RCC 7860 (cell line): Measurements from ENCODE around the gene RPL28.
A peak's percentile ranks its signal among the peaks of the same experiment; 100 is the strongest.

Source experiments
- DNase-seq: peaks from one replicate; pipeline ENCODE4 v3.0.0-alpha.2; 2015; ENCODE audit warnings: low spot score
- FAIRE-seq: peaks from 2 replicates; lab custom pipeline; 2012; peaks lifted over from hg19 to GRCh38; lab: Jason Lieb, UNC

Gene RPL28

DNA sequence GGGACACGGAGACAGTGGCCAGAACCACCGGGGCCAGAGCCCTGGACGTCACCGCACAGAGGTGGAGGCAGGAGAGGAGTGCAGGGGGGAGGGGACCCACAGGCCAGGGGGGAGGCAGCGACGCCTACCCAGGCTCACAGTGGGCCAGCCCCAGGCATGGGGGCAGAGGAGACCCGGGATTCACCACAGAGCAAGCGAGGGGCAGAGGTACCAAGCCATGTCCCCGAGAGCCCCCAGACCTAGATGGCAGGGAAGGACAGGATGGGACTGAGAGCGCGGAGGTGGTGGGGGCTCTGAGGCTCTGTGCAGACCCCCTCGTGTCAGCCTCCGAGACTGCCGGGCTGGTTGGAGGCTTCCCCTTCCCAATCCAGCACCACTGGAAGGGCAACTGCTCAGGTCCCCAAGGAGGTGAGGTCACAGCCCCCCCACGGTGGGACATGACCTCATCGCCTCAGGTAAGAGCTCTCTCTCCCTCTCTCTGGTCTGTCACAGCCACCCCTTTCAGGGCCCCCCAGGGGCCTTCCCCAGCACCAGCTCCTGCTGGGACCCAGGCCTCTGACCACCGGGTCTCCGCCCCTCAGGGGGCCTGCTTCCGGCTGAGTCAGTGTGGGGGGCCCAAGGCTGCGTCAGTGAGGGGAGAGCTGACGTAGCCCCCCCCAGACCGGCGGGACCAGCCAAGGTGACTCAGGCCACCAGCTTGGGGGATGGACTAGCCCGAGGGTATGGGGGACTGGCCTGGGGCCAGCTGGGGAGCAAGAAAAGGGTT lies 13.2 kb upstream of the RPL28 start:
- DNase-seq = peak; percentile 73
- no peak for FAIRE-seq

DNA sequence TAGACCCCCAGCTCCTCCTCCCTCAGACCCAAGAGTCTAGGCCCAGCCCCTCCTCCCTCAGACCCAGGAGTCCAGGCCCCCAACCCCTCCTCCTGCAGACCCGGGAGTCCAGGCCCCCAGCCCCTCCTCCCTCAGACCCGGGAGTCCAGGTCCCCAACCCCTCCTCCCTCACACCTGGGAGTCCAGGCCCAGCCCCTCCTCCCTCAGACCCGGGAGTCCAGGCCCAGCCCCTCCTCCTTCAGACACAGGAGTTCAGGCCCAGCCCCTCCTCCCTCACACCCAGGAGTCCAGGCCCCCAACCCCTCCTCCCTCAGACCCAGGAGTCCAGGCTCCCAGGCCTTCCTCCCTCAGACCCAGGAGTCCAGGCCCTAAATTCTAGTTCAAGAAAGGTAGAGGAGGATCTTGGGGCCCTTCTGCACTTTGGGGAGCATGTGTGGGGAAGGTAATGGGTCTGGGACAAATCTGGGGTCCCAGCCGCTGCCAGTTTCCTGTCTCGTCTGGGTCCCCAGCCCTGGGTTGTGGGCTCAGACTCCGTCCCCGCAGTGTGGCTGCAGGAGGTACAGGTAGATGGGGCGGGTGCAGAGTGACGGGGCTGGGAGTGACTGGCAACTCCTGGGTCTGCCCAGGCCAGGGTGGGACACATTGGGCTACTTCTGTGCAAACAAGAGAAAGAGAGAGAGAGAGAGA lies 12.3 kb upstream of the RPL28 start:
- DNase-seq = no peak

DNA sequence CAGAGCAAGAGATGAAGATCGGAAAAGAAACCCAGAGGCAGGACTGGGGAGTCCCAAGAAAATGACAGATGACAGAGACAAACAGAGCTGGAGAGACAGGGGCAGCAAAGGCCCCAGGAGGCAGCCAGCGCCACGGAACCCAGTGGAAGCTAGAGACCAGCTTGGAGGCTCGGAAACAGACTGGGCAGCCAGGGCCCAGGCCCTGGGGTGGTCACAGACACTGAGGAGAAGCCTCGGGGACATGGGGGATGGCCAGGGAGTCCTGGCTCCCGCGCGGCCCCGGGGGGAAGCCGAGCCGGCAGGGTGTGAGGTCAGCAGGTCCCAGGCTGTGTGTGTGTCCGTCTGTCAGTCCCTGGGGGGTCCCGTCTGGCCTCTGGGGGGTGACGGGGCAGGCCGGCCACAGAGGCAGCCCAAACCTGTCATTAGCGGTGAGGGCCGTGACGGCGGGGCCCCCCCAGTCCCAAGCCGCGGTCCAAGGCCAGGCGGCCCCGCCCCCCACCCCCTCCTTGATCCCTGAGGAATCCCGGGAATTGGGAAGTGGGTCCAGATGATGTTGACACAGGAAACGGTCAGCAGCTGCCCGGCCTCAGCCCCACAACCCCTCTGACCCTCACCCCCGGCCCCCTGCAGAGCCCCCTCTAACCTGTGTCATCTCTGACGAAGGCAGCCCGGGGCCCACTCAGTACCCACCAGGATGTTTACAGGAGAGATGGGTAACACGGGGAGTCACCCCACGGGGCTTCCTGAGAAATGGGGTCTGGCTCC lies 11.6 kb upstream of the RPL28 start:
- DNase-seq = peak; percentile 73
- FAIRE-seq = no peak

More for the DNA sequence above, 12.3 kb upstream of the RPL28 start:
- FAIRE-seq = no peak

DNA sequence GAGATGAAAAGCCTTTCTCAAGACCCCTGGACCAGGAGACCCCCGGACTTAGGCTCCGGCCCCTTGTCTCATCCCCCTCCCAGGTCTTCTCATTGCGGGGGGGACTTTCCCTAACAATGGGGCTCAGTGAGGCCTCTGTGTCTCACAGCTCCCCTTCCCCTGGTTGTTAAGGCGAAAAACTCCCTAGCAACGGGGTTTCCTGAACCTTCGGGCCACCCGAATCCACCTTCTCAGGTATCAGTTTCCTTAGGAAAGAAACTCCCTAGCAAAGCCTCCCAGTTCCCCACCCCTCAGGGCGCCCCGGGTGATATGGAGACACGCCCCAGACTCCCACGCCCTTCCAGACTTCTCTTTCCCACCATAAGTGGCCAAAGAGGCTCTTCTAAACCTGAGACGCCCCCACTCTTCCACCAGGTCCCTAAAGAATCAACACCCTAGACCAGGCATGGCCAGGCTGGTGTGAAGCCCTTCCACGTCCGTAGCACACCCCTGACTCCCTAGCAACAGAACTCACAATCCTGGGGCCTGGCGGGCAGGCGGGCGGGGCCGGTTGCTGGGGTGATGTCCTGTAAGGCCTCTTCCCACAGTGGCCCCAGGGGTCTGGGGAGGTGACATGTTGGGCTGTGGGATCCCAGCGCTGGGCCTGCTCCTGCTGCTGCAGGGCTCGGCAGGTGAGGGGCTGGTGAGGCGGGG lies 9.3 kb upstream of the RPL28 start, which contains the start of gene TMEM190:
Gene TMEM190 (plus strand): TSS at position 586 of the 693 bp plus-strand sequence. CDS start 28 bp downstream, at position 614.
- FAIRE-seq = no peak
- DNase-seq = no peak

DNA sequence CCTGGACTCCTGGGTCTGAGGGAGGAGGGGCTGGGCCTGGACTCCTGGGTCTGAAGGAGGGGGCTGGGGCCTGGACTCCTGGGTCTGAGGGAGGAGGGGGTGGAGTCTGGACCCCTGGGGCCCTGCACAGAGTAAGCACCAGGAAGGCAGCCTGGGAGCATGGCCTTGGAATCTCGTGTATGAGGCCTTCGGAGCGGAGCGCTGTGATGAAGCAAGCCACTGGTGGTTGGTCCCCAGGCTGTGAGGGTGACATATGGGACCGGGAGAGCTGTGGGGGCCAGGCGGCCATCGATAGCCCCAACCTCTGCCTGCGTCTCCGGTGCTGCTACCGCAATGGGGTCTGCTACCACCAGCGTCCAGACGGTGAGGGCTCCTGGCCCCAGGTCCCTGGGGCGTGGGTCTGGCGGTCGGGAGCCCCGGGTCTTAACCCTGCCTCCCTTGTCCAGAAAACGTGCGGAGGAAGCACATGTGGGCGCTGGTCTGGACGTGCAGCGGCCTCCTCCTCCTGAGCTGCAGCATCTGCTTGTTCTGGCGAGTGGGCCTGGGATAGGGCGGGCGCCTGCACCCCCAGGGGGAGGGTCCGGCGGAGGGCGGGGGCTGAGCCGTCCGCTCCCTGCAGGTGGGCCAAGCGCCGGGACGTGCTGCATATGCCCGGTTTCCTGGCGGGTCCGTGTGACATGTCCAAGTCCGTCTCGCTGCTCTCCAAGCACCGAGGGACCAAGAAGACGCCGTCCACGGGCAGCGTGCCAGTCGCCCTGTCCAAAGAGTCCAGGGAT lies 8.2 kb upstream of the RPL28 start:
- DNase-seq (no peak), FAIRE-seq (no peak)

DNA sequence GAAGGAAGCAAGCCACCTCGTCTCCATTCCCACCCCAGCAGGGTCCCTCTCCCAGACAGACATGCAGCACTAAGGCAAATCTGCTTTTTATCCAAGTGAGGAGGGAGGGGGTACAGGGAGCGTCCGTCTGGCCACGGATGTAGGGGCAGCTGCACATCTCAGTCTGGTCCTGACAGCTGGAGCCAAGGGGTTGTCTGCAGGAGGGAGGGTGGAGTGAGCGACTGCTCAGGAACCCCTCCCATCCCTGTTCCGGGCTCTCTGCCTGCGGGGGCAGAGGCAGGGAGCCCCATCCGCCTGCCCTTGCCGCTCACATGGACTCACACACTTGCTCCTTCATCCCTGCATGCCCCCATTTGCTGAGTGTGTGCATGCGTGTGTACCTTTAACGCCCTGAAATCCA lies 6.6 kb upstream of the RPL28 start:
- DNase-seq (no peak), FAIRE-seq (no peak)

DNA sequence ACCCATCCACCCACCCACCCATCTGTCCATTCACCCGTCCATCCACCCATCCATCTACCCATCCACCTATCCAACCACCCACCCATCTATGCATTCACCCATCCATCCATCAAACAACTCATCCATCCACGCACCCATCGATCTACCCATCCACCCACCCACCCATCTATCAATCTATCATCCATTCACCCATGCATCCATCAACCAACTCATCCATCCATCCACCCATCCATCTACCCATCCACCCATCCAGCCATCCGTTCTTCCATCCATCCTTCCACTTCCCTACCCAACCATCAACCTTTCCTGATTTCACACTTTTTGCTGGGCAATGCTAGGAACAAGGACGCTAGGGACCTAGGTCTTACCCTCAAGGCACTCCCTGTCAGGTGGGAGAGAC lies 3.7 kb upstream of the RPL28 start:
- FAIRE-seq (no peak), DNase-seq (no peak)

DNA sequence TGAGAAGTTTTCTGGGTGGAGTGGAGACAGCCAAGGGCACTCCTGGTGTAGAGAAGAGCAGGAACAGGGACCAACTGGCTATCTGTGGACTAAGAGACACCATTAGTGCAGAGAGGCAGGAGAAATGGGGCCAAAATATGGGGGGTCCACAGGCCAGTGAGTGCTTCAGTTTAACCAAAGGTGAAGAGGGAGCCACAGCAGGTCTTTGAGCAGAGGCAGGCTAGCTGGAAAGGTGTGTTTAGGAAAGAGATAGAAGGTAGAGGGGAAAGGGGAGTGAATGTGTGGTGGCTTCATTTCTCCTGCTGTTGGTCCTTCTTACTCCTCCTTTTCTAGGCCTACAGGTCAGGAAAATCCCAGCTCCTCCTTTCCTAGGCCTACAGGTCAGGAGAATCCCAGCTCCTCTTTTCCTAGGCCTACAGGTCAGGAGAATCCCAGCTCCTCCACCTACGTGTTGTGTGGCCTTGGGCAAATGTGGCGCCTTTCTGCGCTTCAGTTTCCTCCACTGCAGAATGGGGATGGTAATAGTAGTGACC lies 3.1 kb upstream of the RPL28 start:
- DNase-seq (no peak), FAIRE-seq (no peak)

DNA sequence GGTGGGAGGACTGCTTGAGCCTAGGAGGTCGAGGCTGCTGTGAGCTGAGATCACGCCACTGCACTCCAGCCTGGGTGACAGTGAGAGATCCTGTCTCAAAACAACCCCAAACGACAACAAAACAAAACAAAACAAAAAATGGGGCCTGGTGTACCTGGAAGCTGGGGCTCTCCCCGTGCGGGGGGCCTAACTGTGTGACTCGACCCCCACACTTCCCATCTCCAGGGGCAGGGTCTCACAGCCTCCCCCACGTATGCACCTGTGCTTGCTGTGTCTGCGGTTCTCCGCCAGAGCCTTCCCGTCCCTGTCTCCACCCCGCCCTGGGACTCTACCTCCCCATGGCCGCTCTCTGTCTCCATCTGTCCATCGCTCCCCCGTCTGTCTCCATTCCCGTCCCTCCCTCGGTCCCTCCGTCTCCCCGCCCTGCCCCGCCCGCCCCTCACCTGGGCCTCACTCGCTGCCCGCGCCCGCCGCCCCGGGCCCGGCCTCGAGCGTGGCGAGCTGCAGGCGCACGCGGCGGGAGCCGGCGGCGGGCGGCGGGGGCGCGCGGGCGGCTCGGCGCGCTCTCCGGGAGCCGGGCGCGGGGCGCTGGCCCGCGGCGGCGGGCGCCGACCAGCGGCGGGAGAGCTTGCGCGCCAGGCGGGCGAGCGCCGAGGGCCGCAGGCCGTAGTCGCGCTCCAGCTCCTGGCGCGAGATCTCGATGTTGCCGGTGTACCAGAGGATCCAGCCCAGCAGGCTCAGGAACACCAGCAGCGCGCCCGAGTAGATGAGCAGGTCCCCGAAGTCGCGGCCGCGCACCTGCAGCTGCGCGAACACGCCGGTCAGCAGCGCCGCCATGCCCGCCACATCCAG lies 2.2 kb upstream of the RPL28 start:
- DNase-seq (no peak), FAIRE-seq (no peak)

DNA sequence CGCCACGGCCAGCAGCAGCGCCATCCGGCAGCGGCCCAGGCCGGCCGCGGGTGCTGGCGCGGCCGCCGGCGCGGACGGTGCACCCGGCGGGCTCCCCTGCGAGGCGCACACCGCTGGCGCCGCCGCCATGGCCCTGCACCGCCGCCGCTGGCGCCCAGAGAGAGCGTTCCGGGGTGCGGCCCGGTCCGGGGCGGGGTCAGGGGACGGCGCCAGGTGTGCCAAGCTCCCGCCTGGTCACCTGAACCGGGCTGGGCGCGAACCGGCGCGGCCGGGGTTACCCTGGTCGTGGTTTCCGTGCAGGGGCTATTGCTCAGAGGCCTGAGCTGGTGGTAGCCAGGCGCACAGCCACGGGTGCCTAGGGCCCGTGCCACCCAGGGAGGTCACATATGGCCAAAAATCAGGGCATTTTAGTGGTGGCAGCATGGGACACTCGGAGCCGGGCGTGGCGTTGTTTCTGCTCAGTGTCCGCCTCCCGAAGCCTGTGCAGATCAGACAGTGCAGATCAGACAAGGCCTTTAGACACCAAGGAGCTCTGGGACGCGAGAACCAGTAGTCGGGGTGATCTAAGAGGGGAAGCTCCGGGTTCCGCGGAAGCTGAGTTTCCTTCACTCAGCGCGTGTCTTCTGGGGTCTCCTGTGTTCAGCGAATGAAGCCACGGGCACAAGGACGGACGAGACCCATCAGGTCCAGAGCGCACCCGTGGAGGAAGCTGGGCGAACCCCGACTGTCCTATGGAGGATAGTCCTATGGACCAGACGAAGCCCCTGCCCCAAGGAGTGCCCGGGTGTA lies 1.4 kb upstream of the RPL28 start, which contains the start of gene TMEM238:
Gene TMEM238 (minus strand): TSS at position 162 of the 789 bp plus-strand sequence. CDS start 33 bp downstream, at position 129.
- DNase-seq (no peak), FAIRE-seq (no peak)

DNA sequence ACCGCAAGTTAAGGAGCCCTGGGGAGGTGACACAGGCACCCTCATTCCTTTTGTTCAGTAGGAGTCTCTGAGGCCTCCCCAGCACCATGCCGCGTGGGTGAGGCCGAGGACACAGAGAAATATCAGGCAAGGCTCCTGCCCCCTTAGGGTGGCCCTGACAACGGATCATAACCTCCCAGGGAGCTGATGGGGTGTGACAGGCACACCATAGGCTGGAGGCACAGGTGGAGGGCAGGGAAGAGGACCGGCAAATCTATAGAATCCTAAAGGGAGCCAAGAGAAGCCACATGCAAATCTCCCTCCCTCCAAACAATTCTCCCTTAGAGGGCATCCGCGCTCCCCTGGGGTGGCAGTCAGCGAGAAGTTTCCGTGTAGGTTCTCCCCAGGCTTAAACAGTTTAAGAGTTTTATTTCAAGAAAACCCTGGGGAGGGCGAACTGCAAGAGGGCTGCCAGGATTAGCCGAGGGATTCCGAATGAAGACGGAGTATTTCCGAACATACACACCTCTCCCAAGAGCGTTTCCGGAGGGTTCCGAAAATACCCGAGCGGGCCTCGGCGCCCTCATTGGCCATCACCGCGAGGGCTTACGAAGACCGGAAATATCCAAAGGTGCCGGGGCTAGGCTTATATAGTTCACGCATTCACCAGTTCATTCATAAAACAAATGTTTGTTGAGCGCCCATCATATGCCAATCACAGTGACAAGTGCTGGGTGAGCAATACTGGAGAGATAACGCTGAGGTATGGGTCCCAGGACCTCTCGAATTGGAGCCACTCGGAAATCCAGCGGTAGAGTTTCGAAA lies 610 bp upstream of the RPL28 start:
- DNase-seq = peak; percentile 75
- peak; percentile 64 for FAIRE-seq

DNA sequence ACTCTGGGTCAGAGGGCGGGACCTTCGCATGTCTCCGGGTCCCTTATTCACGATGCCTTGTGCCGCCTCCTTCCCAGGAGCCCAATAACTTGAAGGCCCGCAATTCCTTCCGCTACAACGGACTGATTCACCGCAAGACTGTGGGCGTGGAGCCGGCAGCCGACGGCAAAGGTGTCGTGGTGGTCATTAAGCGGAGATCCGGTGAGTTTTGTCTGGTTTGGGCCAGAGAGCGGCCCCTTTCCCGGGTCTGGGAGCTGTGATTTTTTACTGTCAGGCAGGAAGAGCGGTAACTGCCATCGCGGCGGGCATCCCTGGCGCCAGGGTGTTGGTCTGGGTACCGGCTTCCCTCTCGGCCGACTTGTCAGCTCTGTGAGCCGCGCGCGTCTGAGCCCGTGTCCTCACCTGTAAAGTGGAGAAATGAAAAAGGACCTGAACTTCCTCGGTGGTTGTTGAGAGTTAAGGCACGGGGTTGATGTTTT lies 800 bp downstream of the RPL28 start:
- FAIRE-seq = no peak
- no peak for DNase-seq

DNA sequence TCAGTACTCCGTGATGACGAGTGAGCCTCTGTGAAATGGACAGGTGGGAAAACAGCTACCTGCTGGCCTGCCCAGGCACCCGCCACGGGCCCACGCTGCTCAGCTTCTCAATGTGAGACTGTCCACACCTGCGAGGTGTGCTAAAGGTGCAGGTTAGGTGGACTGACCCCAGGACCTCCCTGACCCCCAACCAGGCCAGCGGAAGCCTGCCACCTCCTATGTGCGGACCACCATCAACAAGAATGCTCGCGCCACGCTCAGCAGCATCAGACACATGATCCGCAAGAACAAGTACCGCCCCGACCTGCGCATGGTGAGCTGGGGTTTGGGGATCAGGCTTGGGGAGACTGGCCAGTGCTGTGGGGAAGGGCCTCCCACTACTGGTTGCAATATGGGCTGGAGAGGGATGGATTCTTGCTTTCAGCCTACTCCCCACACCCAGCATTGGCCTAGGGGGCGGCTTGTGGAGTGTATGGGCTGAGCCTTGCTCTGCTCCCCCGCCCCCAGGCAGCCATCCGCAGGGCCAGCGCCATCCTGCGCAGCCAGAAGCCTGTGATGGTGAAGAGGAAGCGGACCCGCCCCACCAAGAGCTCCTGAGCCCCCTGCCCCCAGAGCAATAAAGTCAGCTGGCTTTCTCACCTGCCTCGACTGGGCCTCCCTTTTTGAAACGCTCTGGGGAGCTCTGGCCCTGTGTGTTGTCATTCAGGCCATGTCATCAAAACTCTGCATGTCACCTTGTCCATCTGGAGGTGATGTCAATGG lies 2.2 kb downstream of the RPL28 start:
- no peak for DNase-seq
- FAIRE-seq = no peak

DNA sequence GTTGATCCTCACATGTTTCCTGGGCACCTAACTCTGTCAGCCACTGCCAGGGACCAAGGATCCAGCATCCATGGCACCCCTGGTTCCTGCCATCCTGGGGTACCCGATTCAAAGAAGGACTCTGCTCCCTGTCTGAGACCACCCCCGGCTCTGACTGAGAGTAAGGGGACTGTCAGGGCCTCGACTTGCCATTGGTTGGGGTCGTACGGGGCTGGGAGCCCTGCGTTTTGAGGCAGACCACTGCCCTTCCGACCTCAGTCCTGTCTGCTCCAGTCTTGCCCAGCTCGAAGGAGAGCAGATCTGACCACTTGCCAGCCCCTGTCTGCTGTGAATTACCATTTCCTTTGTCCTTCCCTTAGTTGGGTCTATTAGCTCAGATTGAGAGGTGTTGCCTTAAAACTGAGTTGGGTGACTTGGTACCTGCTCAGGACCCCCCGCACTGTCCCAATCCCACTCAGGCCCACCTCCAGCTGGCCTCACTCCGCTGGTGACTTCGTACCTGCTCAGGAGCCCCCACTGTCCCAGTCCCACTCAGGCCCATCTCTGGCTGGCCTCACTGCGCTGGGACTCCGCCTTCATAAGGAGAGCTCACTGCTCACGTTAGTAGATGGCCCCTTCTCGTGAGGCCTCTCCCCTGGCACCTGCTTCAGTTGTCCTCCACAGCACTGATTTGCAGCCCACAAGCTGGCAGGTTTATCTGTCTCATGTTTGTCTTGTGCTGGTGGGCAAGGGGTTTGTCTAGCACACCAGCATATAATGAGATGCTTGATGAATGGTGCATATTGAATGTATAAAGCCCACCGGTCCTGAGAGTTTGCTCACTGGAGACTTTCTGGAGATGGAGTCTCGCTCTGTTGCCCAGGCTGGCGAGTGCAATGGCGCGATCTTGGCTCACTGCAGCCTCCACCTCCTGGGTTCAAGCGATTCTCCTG lies 3.9 kb downstream of the RPL28 start:
- FAIRE-seq (no peak), DNase-seq (no peak)

DNA sequence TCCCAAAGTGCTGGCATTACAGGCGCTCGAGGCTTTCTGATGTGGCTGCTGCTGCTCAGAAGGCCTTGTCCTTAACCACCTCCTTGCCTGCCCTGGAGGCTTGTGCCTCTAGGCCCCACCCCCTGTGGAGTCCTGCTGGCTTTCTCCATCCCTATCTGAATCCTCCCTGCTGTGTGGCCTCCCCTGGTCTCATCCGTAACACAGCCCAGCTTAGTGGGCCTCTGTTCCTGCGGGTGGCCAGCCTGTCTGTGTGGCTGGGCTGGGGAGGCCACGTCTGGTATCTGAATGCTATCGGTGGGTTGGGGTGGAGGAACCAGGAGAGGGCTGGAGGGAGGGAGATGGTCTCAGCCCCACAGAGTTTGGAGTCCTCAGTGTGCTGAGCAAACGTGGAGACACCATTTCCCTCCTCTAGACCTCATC lies 4.7 kb downstream of the RPL28 start:
- FAIRE-seq = no peak
- DNase-seq = no peak
